Osteoblast (primary cell): ENCODE results near the gene TRUB2. TPM values are rescaled to one million over a fixed set of nuclear protein-coding genes. Genes with fewer than 3 reads are reported as not detected.

Experiments used
- DNase-seq: peaks from one replicate; pipeline ENCODE4 v3.0.0; 2011; ENCODE audit warnings: low spot score, mixed read lengths; ENCODE audit not compliant: insufficient read length; ENCODE audit errors: missing footprints
- H2AFZ ChIP-seq: 2 replicates; pipeline ENCODE4 v1.6.0; 2011; ENCODE audit warnings: mild to moderate bottlenecking, low read length
- H3K27ac ChIP-seq: 2 replicates; pipeline ENCODE4 v1.5.1; 2011; ENCODE audit warnings: mild to moderate bottlenecking, low read depth, low read length, moderate library complexity
- H3K27me3 ChIP-seq: 2 replicates; pipeline ENCODE4 v1.6.0; 2012; ENCODE audit warnings: mild to moderate bottlenecking, control low read depth, inconsistent platforms, low read length, moderate library complexity; ENCODE audit not compliant: insufficient read depth
- H3K36me3 ChIP-seq: 2 replicates; pipeline ENCODE4 v1.5.1; 2011; ENCODE audit warnings: mild to moderate bottlenecking, low read length, control low read depth, moderate library complexity; ENCODE audit not compliant: insufficient read depth
- H3K4me1 ChIP-seq: 2 replicates; pipeline ENCODE4 v1.5.1; 2011; ENCODE audit warnings: mild to moderate bottlenecking, low read length, control low read depth, moderate library complexity; ENCODE audit not compliant: insufficient read depth
- H3K4me2 ChIP-seq: 2 replicates; pipeline ENCODE4 v1.6.0; 2011; ENCODE audit warnings: mild to moderate bottlenecking, low read length; ENCODE audit not compliant: insufficient read depth
- H3K4me3 ChIP-seq: fragments of 200-600 bp; sonication (generic); 3 replicates; pipeline ENCODE4 v1.5.1; 2012; ENCODE audit warnings: mild to moderate bottlenecking, low read length, inconsistent platforms; ENCODE audit not compliant: insufficient read depth
- H3K79me2 ChIP-seq: 2 replicates; pipeline ENCODE4 v1.6.0; 2012; ENCODE audit warnings: mild to moderate bottlenecking, low read length, control low read depth, inconsistent platforms; ENCODE audit not compliant: insufficient read depth
- H3K9me3 ChIP-seq: 2 replicates; pipeline ENCODE4 v1.5.1; 2011; ENCODE audit warnings: low read depth, low read length, control low read depth
- H4K20me1 ChIP-seq: 2 replicates; pipeline ENCODE4 v1.6.0; 2012; ENCODE audit warnings: mild to moderate bottlenecking, low read length, control low read depth; ENCODE audit not compliant: insufficient read depth
- total RNA-seq: library from RNA; depleted of rRNA; stranded (reverse); fragments of >200 nt; gene quantifications from 2 replicates; pipeline ENCODE4 v1.2.3, GENCODE V29; 2012
- TF ChIP-seq, protein P1 (sequence below): IDR thresholded peaks from 2 replicates; pipeline ENCODE4 v1.5.1; 2011; ENCODE audit warnings: mild to moderate bottlenecking, low read depth, low read length, moderate library complexity; ENCODE audit errors: extremely low read depth

TRUB2 gene
- total RNA-seq, 1 donor = 16.3 TPM

DNA sequence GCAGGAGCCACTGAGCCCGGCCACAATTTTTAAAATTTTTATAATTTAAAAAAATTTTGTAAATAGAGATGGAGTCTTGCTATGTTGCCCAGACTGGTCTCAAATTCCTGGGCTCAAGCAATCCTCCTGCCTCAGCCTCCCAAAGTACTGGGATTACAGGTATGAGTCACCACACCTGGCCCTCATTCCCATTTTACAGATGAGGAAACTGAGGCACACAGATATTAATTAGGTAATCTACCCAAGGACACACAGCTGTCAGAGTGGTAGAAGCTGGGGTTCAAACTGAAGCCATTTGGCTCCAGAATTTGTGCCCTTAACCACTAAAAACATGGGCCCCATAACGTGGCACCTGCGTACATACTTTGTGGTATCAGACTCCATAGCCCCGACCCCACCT, 7.5 kb downstream of the TRUB2 start:
- Histone ChIP-seq H4K20me1 (no peaks in the 10 kb centered on the region), H3K4me3 (no peak overlapping the region), H3K4me1 (no peaks in the 10 kb centered on the region), H3K79me2 (no peaks in the 10 kb centered on the region), H3K4me2 (no peak overlapping the region), H2AFZ (no peak overlapping the region), H3K9me3 (no peaks in the 10 kb centered on the region), H3K36me3 (peaks cover 40% of the 10 kb centered on the region), H3K27ac (no peak overlapping the region), H3K27me3 (no peaks in the 10 kb centered on the region)
- no peak for DNase-seq
- TF ChIP-seq, protein P1, sequence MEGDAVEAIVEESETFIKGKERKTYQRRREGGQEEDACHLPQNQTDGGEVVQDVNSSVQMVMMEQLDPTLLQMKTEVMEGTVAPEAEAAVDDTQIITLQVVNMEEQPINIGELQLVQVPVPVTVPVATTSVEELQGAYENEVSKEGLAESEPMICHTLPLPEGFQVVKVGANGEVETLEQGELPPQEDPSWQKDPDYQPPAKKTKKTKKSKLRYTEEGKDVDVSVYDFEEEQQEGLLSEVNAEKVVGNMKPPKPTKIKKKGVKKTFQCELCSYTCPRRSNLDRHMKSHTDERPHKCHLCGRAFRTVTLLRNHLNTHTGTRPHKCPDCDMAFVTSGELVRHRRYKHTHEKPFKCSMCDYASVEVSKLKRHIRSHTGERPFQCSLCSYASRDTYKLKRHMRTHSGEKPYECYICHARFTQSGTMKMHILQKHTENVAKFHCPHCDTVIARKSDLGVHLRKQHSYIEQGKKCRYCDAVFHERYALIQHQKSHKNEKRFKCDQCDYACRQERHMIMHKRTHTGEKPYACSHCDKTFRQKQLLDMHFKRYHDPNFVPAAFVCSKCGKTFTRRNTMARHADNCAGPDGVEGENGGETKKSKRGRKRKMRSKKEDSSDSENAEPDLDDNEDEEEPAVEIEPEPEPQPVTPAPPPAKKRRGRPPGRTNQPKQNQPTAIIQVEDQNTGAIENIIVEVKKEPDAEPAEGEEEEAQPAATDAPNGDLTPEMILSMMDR = no peak

DNA sequence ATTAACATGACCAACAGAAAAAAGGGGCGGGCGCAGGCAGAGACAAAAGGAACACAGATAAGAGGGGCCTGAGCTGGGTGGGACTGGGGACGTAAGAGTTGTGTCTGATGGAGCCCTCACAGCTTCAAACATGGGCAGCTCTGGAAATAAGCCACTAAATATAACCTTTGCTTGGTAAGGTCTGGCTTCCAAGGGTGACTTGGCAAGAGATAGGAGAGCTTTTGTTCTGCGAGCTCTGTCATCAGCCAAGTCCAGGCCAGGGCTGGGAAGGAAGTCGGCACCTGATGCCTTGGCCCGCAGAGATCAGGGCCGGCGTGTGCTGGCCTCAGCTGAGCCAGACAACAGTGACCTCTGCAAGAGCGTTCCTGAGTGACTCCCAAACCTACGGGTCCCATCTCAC, 11.8 kb downstream of the TRUB2 start:
- H3K4me3 ChIP-seq = no peak overlapping the region

DNA sequence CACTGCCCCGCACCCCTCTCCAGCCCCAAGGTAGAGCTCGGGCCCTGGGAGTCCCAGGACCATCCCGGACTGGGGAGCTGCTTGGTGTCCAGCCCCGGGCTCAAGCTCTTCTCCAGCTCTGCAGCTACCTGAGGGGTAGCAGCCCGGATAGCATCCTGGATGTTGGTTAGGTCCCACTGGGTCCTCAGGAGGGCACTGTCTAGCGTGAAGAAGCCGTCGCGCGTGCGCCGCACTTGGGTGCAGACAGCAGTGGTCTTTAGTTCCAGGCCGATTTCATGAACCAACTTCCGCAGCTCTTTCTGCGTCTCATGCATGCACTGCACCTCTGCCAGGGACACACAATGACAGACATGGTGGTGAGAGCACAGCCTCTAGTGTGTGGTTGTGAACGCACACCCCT, 12.7 kb downstream of the TRUB2 start:
- TF ChIP-seq, protein P1 = no peak
- Histone ChIP-seq H3K27ac (no peak overlapping the region), H3K4me2 (no peak overlapping the region), H3K9me3 (no peaks in the 10 kb centered on the region), H3K4me1 (peaks cover 31% of the 10 kb centered on the region), H3K4me3 (no peak overlapping the region), H3K27me3 (no peaks in the 10 kb centered on the region), H2AFZ (no peak overlapping the region), H3K79me2 (no peaks in the 10 kb centered on the region), H4K20me1 (peaks cover 3% of the 10 kb centered on the region), H3K36me3 (peaks cover 33% of the 10 kb centered on the region)
- DNase-seq = no peak

More for the DNA sequence above, 11.8 kb downstream of the TRUB2 start:
- Histone ChIP-seq H3K9me3 (no peaks in the 10 kb centered on the region), H3K4me2 (no peak overlapping the region), H3K36me3 (peaks cover 39% of the 10 kb centered on the region), H3K27ac (no peak overlapping the region), H3K27me3 (no peaks in the 10 kb centered on the region), H3K4me1 (peaks cover 22% of the 10 kb centered on the region), H2AFZ (no peak overlapping the region), H4K20me1 (peaks cover 3% of the 10 kb centered on the region), H3K79me2 (no peaks in the 10 kb centered on the region)
- no peak for DNase-seq
- TF ChIP-seq, protein P1 = no peak

DNA sequence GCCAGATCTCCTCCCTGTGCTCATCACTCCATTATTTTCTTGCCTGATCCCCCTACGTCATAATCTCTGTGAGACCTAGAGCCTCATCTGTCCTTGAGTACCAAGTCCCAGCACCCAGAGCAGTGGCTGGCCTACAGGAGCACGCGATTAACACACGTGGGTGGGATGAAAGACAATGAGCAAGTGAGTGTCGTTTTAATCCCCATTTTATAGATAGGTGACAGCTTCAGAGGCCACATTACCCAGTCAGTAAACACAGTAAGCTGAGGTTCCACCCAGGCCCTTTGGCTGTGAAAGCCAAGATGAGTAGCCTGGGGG, 17.3 kb downstream of the TRUB2 start:
- no peak overlapping the region for H2AFZ ChIP-seq
- no peak overlapping the region for H3K4me2 ChIP-seq
- H4K20me1 ChIP-seq = peaks cover 3% of the 10 kb centered on the region
- TF ChIP-seq, protein P1 = no peak
- peak overlapping the region; percentile 80 for H3K27ac ChIP-seq
- no peak overlapping the region for H3K4me3 ChIP-seq
- H3K36me3 ChIP-seq = peaks cover 16% of the 10 kb centered on the region
- H3K4me1 ChIP-seq = peaks cover 42% of the 10 kb centered on the region
- H3K9me3 ChIP-seq = no peaks in the 10 kb centered on the region
- H3K27me3 ChIP-seq = no peaks in the 10 kb centered on the region
- no peak for DNase-seq
- no peaks in the 10 kb centered on the region for H3K79me2 ChIP-seq
